Measurements from ENCODE around the gene POLA1. TPM values are rescaled to one million over a fixed set of nuclear protein-coding genes. Genes with fewer than 3 reads are reported as not detected.

POLA1 gene
- total and polyA plus RNA-seq, 2 experiments from 2014 or later = 19.4 to 22.9 TPM

- Histone ChIP-seq H3K4me3 (no peak overlapping the region), H3K27me3 (no peaks in the 10 kb centered on the region), H3K36me3 (no peaks in the 10 kb centered on the region), H3K27ac (no peak overlapping the region), H3K4me1 (ENCODE audit: low read depth) (no peaks in the 10 kb centered on the region), H3K9me3 (ENCODE audit: low read depth) (no peaks in the 10 kb centered on the region)
- DNase-seq (ENCODE audit: low read depth in 1 of 2, low spot score in 1 of 2) = no peak
- no peak for TF ChIP-seq CTCF (IDR thresholded peaks at IDR 0.05; ENCODE audit: low read depth, low read length)
Observed at GRCh38 chrX:24899391-24899790, 205.7 kb downstream of the POLA1 start.

- Histone ChIP-seq H3K27me3 (no peaks in the 10 kb centered on the region), H3K9me3 (ENCODE audit: low read depth) (no peaks in the 10 kb centered on the region), H3K36me3 (no peaks in the 10 kb centered on the region), H3K27ac (no peak overlapping the region), H3K4me3 (no peak overlapping the region), H3K4me1 (ENCODE audit: low read depth) (no peaks in the 10 kb centered on the region)
- DNase-seq (ENCODE audit: low read depth in 1 of 2, low spot score in 1 of 2) = no peak
- TF ChIP-seq CTCF (IDR thresholded peaks at IDR 0.05; ENCODE audit: low read depth, low read length) = no peak
Observed at GRCh38 chrX:24900234-24900633, 206.5 kb downstream of the POLA1 start.

- no peaks in the 10 kb centered on the region for H3K9me3 ChIP-seq (ENCODE audit: low read depth)
- H3K36me3 ChIP-seq = no peaks in the 10 kb centered on the region
- H3K4me1 ChIP-seq (ENCODE audit: low read depth) = no peaks in the 10 kb centered on the region
- no peaks in the 10 kb centered on the region for H3K27me3 ChIP-seq
- H3K4me3 ChIP-seq = no peak overlapping the region
- peak in 1 of 2 donors; percentile 89 for DNase-seq (ENCODE audit: low read depth in 1 of 2, low spot score in 1 of 2)
- no peak overlapping the region for H3K27ac ChIP-seq
- TF ChIP-seq CTCF (IDR thresholded peaks at IDR 0.05; ENCODE audit: low read depth, low read length) = no peak
Observed at GRCh38 chrX:24902806-24903205, 209.1 kb downstream of the POLA1 start.

GRCh38 chrX:24918715-24919114 is 225.0 kb downstream of the POLA1 start:
- Histone ChIP-seq H3K9me3 (ENCODE audit: low read depth) (no peaks in the 10 kb centered on the region), H3K4me3 (no peak overlapping the region), H3K4me1 (ENCODE audit: low read depth) (no peaks in the 10 kb centered on the region), H3K27ac (no peak overlapping the region), H3K27me3 (no peaks in the 10 kb centered on the region), H3K36me3 (no peaks in the 10 kb centered on the region)
- TF ChIP-seq CTCF (IDR thresholded peaks at IDR 0.05; ENCODE audit: low read depth, low read length) = no peak
- DNase-seq (ENCODE audit: low read depth in 1 of 2, low spot score in 1 of 2) = no peak

GRCh38 chrX:24920769-24921168 is 227.1 kb downstream of the POLA1 start:
- Histone ChIP-seq H3K27me3 (no peaks in the 10 kb centered on the region), H3K9me3 (ENCODE audit: low read depth) (no peaks in the 10 kb centered on the region), H3K4me3 (no peak overlapping the region), H3K27ac (no peak overlapping the region), H3K4me1 (ENCODE audit: low read depth) (no peaks in the 10 kb centered on the region), H3K36me3 (no peaks in the 10 kb centered on the region)
- no peak for DNase-seq (ENCODE audit: low read depth in 1 of 2, low spot score in 1 of 2)
- TF ChIP-seq CTCF (IDR thresholded peaks at IDR 0.05; ENCODE audit: low read depth, low read length) = no peak

- Histone ChIP-seq H3K27me3 (no peaks in the 10 kb centered on the region), H3K27ac (no peak overlapping the region)
- peak in 1 of 2 donors; percentile 1 for DNase-seq (ENCODE audit: low read depth in 1 of 2, low spot score in 1 of 2)
Observed at GRCh38 chrX:24925430-24925829, 231.7 kb downstream of the POLA1 start.

More at GRCh38 chrX:24925430-24925829, 231.7 kb downstream of the POLA1 start:
- H3K36me3 ChIP-seq = no peaks in the 10 kb centered on the region
- H3K4me3 ChIP-seq = no peak overlapping the region
- no peaks in the 10 kb centered on the region for H3K4me1 ChIP-seq (ENCODE audit: low read depth)
- TF ChIP-seq CTCF (IDR thresholded peaks at IDR 0.05; ENCODE audit: low read depth, low read length) = no peak
- no peaks in the 10 kb centered on the region for H3K9me3 ChIP-seq (ENCODE audit: low read depth)

All from cardiac muscle cell (in vitro differentiated cells and primary cell).